HG02981 (cell line): ENCODE data around the gene PLEKHG1.

ENCODE experiments used
- ATAC-seq: cut with Tn5 transposase; IDR thresholded peaks from one replicate; pipeline ENCODE4 v1.9.1; 2021; ENCODE audit warnings: mild to moderate bottlenecking, moderate library complexity; ENCODE audit not compliant: unreplicated experiment

PLEKHG1 gene

DNA sequence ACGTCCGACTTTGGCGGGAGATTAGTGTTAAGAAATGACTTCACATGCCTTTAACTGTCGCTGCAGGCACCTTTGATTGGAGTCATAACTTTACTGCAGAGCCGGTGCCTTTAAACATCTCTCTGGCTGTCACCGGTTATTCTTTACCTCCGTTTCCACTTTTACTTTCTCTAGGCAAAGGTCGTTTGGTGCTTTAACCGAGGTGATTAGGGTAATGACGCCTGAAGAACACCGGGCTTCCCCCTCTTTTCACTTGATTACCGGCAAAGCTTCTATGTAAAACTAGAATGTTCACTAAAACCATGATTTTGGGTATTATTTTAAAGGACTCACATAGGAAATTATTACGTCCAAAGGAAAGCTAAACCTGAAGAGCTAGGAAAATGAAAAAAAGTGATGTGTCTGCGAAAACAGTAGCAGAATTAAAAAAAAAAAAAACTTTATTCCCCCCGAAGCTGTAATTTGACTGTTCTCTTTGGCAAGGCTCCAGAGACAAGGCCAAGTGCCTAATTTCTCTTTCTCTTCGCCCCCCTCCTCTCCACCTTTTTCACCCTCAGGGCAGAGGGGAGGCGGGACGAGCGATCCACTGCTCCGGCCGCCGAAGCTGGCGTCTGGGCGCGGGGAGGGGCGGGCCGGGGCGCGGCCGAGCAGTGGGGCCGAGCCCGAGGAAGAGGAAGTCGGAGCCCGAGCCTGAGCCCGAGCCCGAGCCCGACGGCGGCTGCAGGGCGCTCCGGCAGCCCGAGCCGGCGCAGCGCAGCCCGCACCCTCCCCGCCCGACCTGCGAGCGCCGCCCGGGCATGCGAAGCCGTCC lies at the start of gene PLEKHG1:
PLEKHG1 (plus strand) TSS at position 687 of the 811 bp plus-strand sequence. CDS start 133,797 bp downstream, outside the sequence.
- ATAC-seq, result peak; percentile 74

DNA sequence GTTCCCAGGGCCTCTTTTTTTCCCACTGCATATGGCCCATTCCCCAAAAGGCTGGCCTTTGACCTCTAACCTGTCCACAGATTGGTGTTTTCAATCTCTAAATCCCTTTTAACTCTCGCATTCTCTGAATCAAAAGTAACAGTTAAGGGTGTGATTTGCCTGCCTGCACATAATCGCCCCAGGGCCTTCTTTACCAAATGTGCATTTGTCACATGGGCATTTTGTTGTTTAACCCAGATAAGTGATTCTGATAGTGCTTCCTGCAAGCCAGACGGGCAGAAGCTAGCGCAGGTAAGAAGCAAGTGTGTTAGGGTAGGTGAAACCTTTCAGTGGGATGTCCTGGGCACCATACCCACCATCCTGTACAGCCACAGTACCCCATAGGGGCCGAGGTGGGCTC lies 49.4 kb upstream of the PLEKHG1 start:
- no peak for ATAC-seq

- ATAC-seq, result no peak
Measured at GRCh38 chr6:150557043-150557599, 42.6 kb upstream of the PLEKHG1 start.

GRCh38 chr6:150560004-150560883 lies 39.4 kb upstream of the PLEKHG1 start:
- no peak for ATAC-seq

DNA sequence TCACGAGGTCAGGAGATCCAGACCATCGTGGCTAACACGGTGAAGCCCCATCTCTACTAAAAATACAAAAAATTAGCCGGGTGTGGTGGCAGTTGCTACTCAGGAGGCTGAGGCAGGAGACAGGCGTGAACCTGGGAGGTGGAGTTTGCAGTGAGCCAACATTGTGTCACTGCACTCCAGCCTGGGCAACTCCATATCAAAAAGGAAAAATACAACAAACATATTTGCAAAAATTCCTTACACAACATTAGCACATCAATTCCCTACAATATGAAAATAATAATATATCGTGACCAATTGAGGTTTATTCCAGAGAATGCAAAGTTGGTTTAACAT lies 38.8 kb upstream of the PLEKHG1 start:
- ATAC-seq, result no peak

GRCh38 chr6:150565945-150566344 lies 33.7 kb upstream of the PLEKHG1 start:
- no peak for ATAC-seq

DNA sequence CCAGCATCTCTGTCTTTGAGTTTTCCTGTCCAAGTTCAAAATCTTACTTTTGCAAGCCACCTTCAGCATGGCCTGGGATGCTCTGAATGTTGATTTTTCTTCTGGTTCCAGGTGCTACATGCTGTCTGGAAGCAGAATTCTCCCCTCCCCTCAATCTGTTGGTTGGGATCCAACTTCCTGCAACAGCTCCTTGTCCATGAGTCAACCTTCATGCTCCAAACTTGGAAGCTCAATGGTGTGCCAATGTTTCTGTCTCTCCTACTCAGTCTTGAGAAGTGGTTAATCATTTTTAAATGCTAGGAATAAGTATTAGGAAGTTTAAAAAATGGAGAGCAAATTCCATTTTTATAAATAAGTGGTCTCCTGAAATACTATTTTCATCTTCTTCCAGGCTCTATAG lies 33.2 kb upstream of the PLEKHG1 start:
- ATAC-seq, result no peak

DNA sequence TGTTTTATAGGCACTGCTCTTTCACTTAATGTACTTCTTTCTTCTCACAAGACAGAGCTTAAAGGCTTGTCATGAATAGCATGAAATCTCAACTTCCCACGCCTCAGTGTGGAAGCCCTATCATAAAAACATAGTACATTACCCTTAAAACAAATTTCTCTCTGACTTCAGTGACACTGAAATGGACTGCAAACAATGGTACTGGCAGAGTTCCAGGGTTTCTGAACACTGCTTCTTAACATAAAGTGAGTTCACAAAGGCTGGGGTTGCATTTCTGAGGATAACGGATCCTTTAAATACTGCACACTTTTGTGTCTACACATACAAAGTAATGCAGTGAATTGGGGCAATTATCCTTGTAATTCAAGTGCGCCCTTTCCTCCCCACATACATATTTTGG lies 32.3 kb upstream of the PLEKHG1 start:
- no peak for ATAC-seq

- ATAC-seq, result no peak
Measured at GRCh38 chr6:150567823-150568383, 31.8 kb upstream of the PLEKHG1 start.

GRCh38 chr6:150568560-150568959 lies 31.1 kb upstream of the PLEKHG1 start:
- ATAC-seq, result no peak

DNA sequence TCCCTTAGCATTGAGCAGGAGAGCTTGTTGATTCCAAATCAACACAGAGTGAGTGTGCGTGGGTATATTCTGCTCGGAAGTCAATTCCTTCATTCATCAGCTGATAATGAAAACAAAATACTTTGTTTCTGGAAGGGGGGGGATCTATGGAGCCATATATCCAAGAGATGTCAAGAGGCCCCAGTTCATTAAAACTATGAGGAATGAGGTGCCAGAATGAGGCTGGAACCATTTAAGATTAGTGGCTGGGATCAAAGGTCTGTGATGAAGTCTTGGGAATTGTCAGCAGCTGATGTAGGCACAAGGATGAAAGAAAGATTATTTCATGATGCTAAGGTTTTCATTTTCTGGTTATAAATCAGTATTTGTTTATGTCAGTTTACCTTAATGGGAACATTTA lies 30.5 kb upstream of the PLEKHG1 start:
- no peak for ATAC-seq

GRCh38 chr6:150573041-150573681 lies 26.5 kb upstream of the PLEKHG1 start:
- ATAC-seq, result no peak

DNA sequence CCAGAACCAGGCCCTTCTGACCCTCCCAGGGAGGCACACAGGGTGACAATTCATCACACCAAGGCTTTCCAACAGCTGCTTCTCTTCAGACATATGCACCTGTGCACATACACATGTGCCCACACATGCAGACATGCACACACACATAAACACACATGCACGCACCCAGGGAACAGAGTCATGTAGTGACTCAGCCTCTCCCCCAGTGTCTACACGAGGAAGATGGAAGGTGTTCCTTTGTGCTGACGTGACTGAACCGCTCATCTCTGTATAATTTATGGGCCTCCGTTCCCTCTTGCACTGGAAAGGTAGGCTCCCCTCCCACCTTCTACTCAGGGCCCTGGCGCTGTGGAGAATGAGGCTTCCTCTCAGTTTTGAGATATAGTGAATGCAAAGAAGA lies 23.8 kb upstream of the PLEKHG1 start:
- no peak for ATAC-seq

GRCh38 chr6:150576651-150577226 lies 22.9 kb upstream of the PLEKHG1 start:
- ATAC-seq, result no peak

DNA sequence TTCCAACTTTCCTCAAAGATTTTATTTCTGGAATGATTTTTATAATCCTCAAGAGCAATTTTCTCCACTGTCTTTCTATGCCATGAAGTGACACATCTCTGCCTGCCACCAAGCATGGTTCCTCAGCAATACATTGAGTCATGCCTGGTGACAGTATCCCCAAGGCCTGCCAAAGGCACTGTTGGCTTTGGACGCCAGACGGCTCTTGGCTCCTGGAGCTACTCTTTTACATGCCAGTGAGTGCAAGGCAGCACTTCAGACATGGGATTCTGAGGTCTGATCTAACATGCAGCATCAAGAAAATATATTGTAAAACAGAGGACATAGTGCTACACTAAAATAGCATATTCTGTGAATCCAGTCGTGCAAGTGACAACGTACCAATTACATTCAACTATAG lies 20.1 kb upstream of the PLEKHG1 start:
- ATAC-seq, result no peak

DNA sequence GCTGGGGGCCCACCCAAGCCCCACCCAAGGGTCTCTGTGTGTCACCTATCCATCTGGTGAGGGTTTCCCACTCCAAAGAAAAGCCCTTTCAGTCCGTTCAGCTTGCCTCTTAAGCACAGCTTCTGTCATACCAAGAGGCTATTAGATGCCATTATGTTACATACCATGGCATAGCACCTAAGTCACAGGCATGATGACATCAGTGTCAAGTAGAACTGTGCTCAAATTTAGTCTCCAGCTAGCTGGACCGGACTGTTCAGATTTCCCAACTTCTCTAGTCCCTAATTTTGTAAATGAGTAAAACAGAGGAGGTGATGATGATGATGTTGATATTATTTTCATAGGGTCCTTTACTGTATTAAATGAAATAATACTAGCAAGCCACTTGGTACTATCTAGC lies 19.2 kb upstream of the PLEKHG1 start:
- no peak for ATAC-seq

DNA sequence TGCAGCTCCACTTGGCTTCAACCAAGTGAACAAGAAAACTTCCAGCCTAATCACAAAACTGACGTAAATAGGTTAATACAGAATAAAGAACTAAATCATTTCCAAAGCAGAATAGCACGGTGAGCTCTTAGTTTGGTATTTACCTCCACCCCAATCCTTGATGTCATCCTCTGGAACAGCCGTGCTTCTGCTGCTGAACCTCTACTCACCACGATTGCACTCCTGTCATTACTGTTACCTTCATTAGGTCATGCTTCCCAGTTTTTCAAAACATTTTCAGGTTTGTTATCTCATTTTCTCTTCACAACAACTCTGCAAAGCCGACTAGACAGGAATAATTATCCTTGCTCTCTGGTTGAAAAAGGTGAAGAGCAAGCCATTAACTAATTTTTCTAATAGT lies 15.6 kb upstream of the PLEKHG1 start:
- no peak for ATAC-seq

- ATAC-seq, result no peak
Measured at GRCh38 chr6:150584596-150584995, 15.1 kb upstream of the PLEKHG1 start.

DNA sequence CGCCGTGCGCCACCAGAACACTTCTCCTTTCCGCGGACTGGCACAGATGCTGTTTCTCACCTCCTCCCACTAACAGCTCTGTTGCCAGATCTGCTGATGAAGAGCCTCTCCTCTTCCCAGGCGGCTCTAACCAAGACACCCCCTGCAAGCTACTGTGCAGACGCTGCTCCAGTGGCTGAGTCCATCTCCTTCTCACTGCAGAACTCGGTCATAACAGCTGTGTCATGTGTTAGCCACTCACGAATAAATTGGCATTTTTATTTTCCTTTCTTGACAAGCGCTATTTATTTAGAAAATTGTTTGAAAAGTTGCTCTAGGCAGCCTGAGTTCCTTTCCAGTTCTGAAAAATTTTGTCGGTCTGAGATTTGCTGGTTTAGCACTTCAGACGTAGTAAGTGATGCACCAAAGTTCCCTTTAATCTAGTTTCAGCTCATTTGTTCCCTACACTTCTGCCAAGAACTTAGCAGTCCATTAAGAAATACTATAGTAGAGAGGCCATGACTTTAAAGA lies 12.8 kb upstream of the PLEKHG1 start:
- ATAC-seq, result no peak

GRCh38 chr6:150587637-150588036 lies 12.0 kb upstream of the PLEKHG1 start:
- ATAC-seq, result no peak
